HCT116 (cell line): Measurements from ENCODE around the gene C8A. TPM values are rescaled to one million over a fixed set of nuclear protein-coding genes. Genes with fewer than 3 reads are reported as not detected.

Experiments
- ATAC-seq: fragments of 200-7000 bp; cut with Tn5 transposase; 2 replicates; pipeline ENCODE4 v1.9.1; 2020; ENCODE audit warnings: mild to moderate bottlenecking, moderate library complexity
- BruUV-seq: library from RNA; stranded (reverse); fragments of 400-500 nt; replicated peaks from 2 replicates; lab custom pipeline; 2021; lab: Mats Ljungman, UMichigan
- CTCF ChIA-PET: fragments of 300-600 bp; sonication (Branson Sonifier 250); formaldehyde crosslinking; loops from one replicate; lab custom pipeline; 2021; ENCODE audit warnings: antibody characterized with exemption; lab: Charles Lee
- POLR2A ChIA-PET: fragments of 300-600, 350-600 bp; sonication (Branson Sonifier 250); formaldehyde crosslinking; loops from one replicate; lab custom pipeline; 2021; ENCODE audit warnings: antibody characterized with exemption; lab: Charles Lee
- RAD21 ChIA-PET, 2 experiments: fragments of 300-600 bp; sonication (Branson Sonifier 250); formaldehyde crosslinking; loops; one replicate each; lab custom pipeline; 2023; ENCODE audit warnings: low total read pairs in 2 of 2; ENCODE audit not compliant: uncharacterized antibody in 2 of 2, unreplicated experiment in 2 of 2, low non-redundant PET in 1 of 2; lab: Charles Lee
- DNase-seq: peaks from one replicate; pipeline ENCODE4 v3.0.0-alpha.2; 2010; ENCODE audit warnings: low read depth, low spot score
- H2AFZ ChIP-seq: fragments of 200-600 bp; shearing (Covaris generic), sonication (generic); 2 replicates; pipeline ENCODE4 v1.6.1; 2017; ENCODE audit warnings: low read depth, mixed run types, mixed read lengths, antibody characterized with exemption, low read length; ENCODE audit not compliant: poor library complexity, severe bottlenecking
- H3K27ac ChIP-seq: 2 replicates; pipeline ENCODE4 v1.5.1; 2012; ENCODE audit warnings: low read depth, low read length
- H3K27me3 ChIP-seq: fragments of 200-600 bp; sonication (generic); 2 replicates; pipeline ENCODE4 v1.6.1; 2016; ENCODE audit warnings: mixed run types, low read length, mixed read lengths; ENCODE audit not compliant: insufficient read depth
- H3K36me3 ChIP-seq, 2 experiments: fragments of 200-500 bp in 1 of 2; fragments of 200-600 bp in 1 of 2; sonication (Bioruptor generic) in 1 of 2; sonication (generic) in 1 of 2; 2 replicates each; pipeline versions ENCODE4 v1.5.1 to v1.6.1; 2014 to 2016; ENCODE audit warnings: low read length in 2 of 2, inconsistent platforms in 1 of 2, mixed read lengths in 1 of 2, mixed run types in 1 of 2; ENCODE audit not compliant: insufficient read depth in 2 of 2, control insufficient read depth in 1 of 2
- H3K4me1 ChIP-seq, 2 experiments: fragments of 200-600 bp in 1 of 2; sonication (generic) in 1 of 2; 2 replicates each; pipeline versions ENCODE4 v1.5.1 to v1.6.1; 2012 to 2017; ENCODE audit warnings: low read length in 2 of 2, inconsistent platforms in 1 of 2, mild to moderate bottlenecking in 1 of 2, mixed read lengths in 1 of 2, mixed run types in 1 of 2, moderate library complexity in 1 of 2; ENCODE audit not compliant: insufficient read depth in 2 of 2, control insufficient read depth in 1 of 2
- H3K4me2 ChIP-seq: fragments of 200-600 bp; sonication (generic); 2 replicates; pipeline ENCODE4 v1.6.1; 2017; ENCODE audit warnings: mixed run types, low read length, mixed read lengths
- H3K4me3 ChIP-seq, 2 experiments: fragments of 200-600 bp in 1 of 2; sonication (generic) in 1 of 2; replicated peaks in 1 of 2; 2 replicates each; pipeline ENCODE4 v1.5.1; 2011 to 2016; ENCODE audit warnings: low read length in 2 of 2, control low read depth in 1 of 2, low read depth in 1 of 2, mild to moderate bottlenecking in 1 of 2, mixed read lengths in 1 of 2, mixed run types in 1 of 2
- H3K79me2 ChIP-seq: fragments of 200-600 bp; sonication (generic); 2 replicates; pipeline ENCODE4 v1.6.1; 2017; ENCODE audit warnings: mild to moderate bottlenecking, mixed run types, low read length, moderate library complexity, mixed read lengths; ENCODE audit not compliant: insufficient read depth
- H3K9ac ChIP-seq: fragments of 200-600 bp; sonication (generic); 2 replicates; pipeline ENCODE4 v1.6.1; 2016; ENCODE audit warnings: low read length, mixed read lengths
- H3K9me2 ChIP-seq: fragments of 200-600 bp; sonication (generic), shearing (Covaris generic); 2 replicates; pipeline ENCODE4 v1.6.1; 2017; ENCODE audit warnings: mixed run types, mild to moderate bottlenecking, moderate library complexity; ENCODE audit not compliant: insufficient read depth
- H3K9me3 ChIP-seq, 2 experiments: fragments of 200-500 bp in 1 of 2; fragments of 200-600 bp in 1 of 2; sonication (Bioruptor generic) in 1 of 2; sonication (generic) in 1 of 2; 2 replicates each; pipeline ENCODE4 v1.6.1; 2014 to 2017; ENCODE audit warnings: low read length in 2 of 2, mixed read lengths in 2 of 2, inconsistent platforms in 1 of 2, low read depth in 1 of 2, mild to moderate bottlenecking in 1 of 2, mixed run types in 1 of 2, moderate library complexity in 1 of 2; ENCODE audit not compliant: control insufficient read depth in 1 of 2, insufficient read depth in 1 of 2
- H4K20me1 ChIP-seq: fragments of 200-600 bp; sonication (generic), shearing (Covaris generic); 2 replicates; pipeline ENCODE4 v1.6.1; 2017; ENCODE audit warnings: mixed run types, mild to moderate bottlenecking, moderate library complexity; ENCODE audit not compliant: insufficient read depth
- CBX3 ChIP-seq: IDR thresholded peaks from 2 replicates; pipeline ENCODE4 v1.6.1; 2012; ENCODE audit warnings: low read depth
- EGR1 ChIP-seq: IDR thresholded peaks from 2 replicates; pipeline ENCODE4 v1.6.1; 2012; ENCODE audit warnings: low read depth
- ELF1 ChIP-seq: IDR thresholded peaks from 2 replicates; pipeline ENCODE4 v1.6.1; 2012; ENCODE audit warnings: low read depth, borderline replicate concordance
- EZH2phosphoT487 ChIP-seq: fragments of 200-600 bp; IDR thresholded peaks from 2 replicates; pipeline ENCODE4 v1.6.1; 2018; ENCODE audit warnings: antibody characterized with exemption, borderline replicate concordance
- FOSL1 ChIP-seq: IDR thresholded peaks from 2 replicates; pipeline ENCODE4 v1.6.1; 2012; ENCODE audit warnings: low read depth
- JUND ChIP-seq: IDR thresholded peaks from 2 replicates; pipeline ENCODE4 v1.6.1; 2012
- MAX ChIP-seq: IDR thresholded peaks from 2 replicates; pipeline ENCODE4 v1.6.1; 2012
- POLR2A ChIP-seq: IDR thresholded peaks from 2 replicates; pipeline ENCODE4 v1.7.0; 2011; ENCODE audit warnings: borderline replicate concordance; ENCODE audit not compliant: insufficient read depth, insufficient read length; ENCODE audit errors: extremely low read depth
- POLR2AphosphoS5 ChIP-seq: IDR thresholded peaks from 2 replicates; pipeline ENCODE4 v1.6.1; 2011; ENCODE audit warnings: mild to moderate bottlenecking, low read depth, low read length, moderate library complexity
- RAD21 ChIP-seq: IDR thresholded peaks from 2 replicates; pipeline ENCODE4 v1.6.1; 2012; ENCODE audit warnings: low read depth, mild to moderate bottlenecking
- SIN3A ChIP-seq: IDR thresholded peaks from 2 replicates; pipeline ENCODE4 v1.6.1; 2012; ENCODE audit warnings: low read depth
- SP1 ChIP-seq: IDR thresholded peaks from 2 replicates; pipeline ENCODE4 v1.6.1; 2012; ENCODE audit warnings: low read depth
- TCF7L2 ChIP-seq: IDR thresholded peaks from 2 replicates; pipeline ENCODE4 v1.7.0; 2011; ENCODE audit warnings: borderline replicate concordance, inconsistent platforms; ENCODE audit not compliant: insufficient read depth, insufficient read length; ENCODE audit errors: extremely low read depth
- ZBTB33 ChIP-seq: IDR thresholded peaks from 2 replicates; pipeline ENCODE4 v1.6.1; 2011; ENCODE audit warnings: mild to moderate bottlenecking, low read length, moderate library complexity; ENCODE audit not compliant: insufficient replicate concordance; ENCODE audit errors: extremely low read depth
- ZNF274 ChIP-seq: fragments of 200-500 bp; sonication (Bioruptor generic); IDR thresholded peaks from 2 replicates; pipeline ENCODE4 v1.6.1; 2014; ENCODE audit warnings: mild to moderate bottlenecking, low read depth, low read length, inconsistent platforms
- intact Hi-C: fragments of 100-400 bp; cut with micrococcal nuclease; formaldehyde crosslinking; loops from 2 replicates; pipeline ENCODE4 v1.10.0; 2022
- total RNA-seq: library from RNA; stranded (reverse); gene quantifications from one replicate; pipeline ENCODE4 v1.2.1, GENCODE V29; 2021; ENCODE audit not compliant: unreplicated experiment
- TF ChIP-seq, protein P1 (sequence below): IDR thresholded peaks from 2 replicates; pipeline ENCODE4 v1.6.1; 2012; ENCODE audit warnings: low read depth

The C8A gene
- total RNA-seq, 1 experiment from 2014 or later = 0.10 TPM

DNA sequence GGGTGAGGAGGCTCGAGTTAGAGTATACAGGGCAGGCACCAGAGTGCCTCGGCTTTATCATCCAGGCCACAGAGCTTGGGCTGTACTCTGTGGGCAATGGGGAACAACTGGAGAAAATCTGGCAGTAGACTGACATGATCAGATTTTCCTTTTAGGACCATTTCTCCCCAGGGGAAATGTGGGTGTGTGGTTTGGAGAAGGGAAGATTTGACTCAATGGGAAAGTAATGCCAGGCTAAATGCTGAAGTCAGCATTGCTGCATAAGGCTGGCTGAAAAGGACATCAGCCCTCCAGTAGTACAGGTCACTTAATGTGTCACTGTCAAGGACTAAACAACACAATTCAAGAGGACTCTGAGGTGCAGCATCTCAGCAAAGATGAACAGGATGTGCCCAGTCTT is 40.4 kb upstream of the C8A start:
- H3K4me1 ChIP-seq = no peaks in the 10 kb centered on the region
- H3K9me3 ChIP-seq = no peaks in the 10 kb centered on the region
- no peak overlapping the region for H3K9ac ChIP-seq
- no peak for TF ChIP-seq SP1
- no peak for TF ChIP-seq EGR1
- no peak for TF ChIP-seq RAD21
- TF ChIP-seq ELF1 = no peak
- TF ChIP-seq MAX = no peak
- no peak for TF ChIP-seq TCF7L2
- no peak for TF ChIP-seq FOSL1
- TF ChIP-seq, protein P1, sequence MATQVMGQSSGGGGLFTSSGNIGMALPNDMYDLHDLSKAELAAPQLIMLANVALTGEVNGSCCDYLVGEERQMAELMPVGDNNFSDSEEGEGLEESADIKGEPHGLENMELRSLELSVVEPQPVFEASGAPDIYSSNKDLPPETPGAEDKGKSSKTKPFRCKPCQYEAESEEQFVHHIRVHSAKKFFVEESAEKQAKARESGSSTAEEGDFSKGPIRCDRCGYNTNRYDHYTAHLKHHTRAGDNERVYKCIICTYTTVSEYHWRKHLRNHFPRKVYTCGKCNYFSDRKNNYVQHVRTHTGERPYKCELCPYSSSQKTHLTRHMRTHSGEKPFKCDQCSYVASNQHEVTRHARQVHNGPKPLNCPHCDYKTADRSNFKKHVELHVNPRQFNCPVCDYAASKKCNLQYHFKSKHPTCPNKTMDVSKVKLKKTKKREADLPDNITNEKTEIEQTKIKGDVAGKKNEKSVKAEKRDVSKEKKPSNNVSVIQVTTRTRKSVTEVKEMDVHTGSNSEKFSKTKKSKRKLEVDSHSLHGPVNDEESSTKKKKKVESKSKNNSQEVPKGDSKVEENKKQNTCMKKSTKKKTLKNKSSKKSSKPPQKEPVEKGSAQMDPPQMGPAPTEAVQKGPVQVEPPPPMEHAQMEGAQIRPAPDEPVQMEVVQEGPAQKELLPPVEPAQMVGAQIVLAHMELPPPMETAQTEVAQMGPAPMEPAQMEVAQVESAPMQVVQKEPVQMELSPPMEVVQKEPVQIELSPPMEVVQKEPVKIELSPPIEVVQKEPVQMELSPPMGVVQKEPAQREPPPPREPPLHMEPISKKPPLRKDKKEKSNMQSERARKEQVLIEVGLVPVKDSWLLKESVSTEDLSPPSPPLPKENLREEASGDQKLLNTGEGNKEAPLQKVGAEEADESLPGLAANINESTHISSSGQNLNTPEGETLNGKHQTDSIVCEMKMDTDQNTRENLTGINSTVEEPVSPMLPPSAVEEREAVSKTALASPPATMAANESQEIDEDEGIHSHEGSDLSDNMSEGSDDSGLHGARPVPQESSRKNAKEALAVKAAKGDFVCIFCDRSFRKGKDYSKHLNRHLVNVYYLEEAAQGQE = no peak
- TF ChIP-seq SIN3A = no peak
- no peak for TF ChIP-seq POLR2AphosphoS5
- TF ChIP-seq ZNF274 = no peak
- TF ChIP-seq POLR2A = no peak
- TF ChIP-seq EZH2phosphoT487 = no peak
- no peak for TF ChIP-seq CBX3
- no peak for TF ChIP-seq JUND
- no peak for TF ChIP-seq ZBTB33
- H3K4me3 ChIP-seq = no peak overlapping the region
- ChIA-PET CTCF (no interaction called here), POLR2A (no interaction called here), RAD21 (no interaction called here)
- no peaks in the 10 kb centered on the region for H3K9me2 ChIP-seq
- no peak for ATAC-seq
- no peaks in the 10 kb centered on the region for H4K20me1 ChIP-seq
- H2AFZ ChIP-seq = no peak overlapping the region
- peaks cover 18% of the 10 kb centered on the region for H3K27me3 ChIP-seq
- no peaks in the 10 kb centered on the region for H3K36me3 ChIP-seq
- DNase-seq = no peak
- intact Hi-C loops = no loop called here
- no peaks in the 10 kb centered on the region for H3K79me2 ChIP-seq
- no TSS peak for BruUV-seq
- H3K27ac ChIP-seq = no peak overlapping the region
- H3K4me2 ChIP-seq = no peak overlapping the region
